NAMALWA (cell line): ENCODE results near the gene PPM1L.

Experiments
- DNase-seq: peaks from one replicate; pipeline ENCODE4 v3.0.0-alpha.2; 2015; ENCODE audit warnings: low spot score

Gene PPM1L

DNA sequence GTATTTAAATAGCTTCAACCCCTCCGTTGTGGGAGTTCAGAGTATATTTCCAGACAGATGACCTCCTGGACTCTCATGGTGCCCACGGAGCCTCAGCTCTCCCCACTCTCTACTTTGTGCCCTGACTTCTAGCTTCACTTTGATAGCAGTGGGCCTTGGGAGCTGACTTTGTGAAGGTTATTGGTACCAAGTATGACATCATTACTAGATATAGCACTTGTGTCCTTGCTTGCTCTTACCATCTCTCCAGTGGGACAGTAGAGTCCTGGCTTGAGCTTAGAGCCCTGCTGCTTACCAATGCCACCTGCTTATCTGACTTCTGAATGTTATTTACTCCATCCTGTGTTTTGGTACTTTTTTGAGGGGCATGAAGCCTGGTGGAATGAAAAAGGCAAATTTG lies 53.4 kb downstream of the PPM1L start:
- no peak for DNase-seq

DNA sequence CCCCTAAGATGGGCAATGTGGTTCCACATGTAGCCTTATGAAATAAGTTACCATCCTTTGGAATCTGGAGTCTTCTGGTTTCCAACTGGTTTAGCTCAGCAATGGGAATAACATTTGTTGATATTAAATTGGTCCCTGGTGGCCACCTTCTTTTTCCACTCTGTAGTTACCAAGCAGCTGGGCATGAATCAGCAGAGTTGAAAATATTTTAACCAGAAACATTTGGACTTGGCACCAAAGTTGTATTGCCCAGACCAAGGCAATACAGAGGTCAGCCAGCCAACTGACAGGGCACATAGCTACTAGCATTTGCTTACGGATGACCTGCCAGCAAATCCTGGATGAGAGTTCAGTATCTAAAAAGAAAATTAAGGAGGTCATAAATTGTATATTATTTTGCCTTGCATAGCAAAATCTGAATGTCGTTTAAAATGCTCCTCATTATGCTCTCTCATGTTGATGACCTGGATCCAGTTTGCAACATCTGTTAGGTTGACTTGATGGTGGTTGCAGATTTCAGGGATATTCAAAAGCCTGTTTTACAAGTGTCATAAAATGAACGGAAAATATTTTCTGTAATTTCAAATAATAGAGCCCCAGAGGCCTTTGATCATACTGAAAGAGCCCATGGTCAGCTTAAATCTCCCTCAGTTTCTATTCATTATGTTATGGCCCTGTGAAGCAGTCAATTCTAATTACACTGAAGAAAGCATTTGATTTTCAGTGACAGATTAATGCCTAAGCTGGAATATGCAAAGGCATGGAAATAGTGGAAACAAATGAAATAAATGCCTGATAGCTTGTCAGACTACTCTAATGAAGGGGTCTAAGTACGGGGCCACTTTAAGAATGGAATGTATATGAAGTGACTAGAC lies 54.6 kb downstream of the PPM1L start:
- no peak for DNase-seq

DNA sequence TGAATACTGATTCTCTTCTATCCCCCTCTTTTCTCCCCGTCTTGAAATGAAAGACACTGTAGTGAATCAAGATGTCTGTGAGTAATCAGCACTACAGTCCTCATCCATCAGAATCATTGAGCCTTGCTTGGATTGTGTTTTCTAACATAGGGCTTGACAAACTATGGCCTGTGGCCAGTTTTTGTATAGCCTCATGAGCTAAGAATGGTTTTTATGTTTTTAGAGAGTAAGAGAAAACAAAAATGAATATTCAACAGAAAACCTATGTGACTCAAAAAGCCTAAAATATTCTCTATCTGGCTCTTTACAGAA lies 55.2 kb downstream of the PPM1L start:
- DNase-seq = no peak

DNA sequence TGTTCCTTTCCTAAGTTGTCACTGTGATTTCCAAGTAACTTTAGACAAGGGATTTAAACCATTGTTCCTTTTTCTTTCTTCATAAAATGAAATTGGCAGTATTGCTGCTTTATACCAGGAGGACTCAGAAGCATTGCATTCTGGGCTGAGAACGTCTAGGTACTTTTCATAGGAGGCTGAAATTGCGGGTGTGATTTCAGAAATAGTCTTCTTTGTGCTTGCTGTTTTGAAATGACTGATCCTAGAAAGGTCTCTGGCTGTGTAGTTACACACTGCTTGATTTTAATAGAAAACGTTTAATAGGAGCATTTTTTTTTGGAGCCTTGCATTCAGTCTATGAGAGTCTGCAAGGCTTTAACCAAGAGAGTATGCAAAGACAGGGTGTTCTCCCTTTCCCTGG lies 56.3 kb downstream of the PPM1L start:
- no peak for DNase-seq

DNA sequence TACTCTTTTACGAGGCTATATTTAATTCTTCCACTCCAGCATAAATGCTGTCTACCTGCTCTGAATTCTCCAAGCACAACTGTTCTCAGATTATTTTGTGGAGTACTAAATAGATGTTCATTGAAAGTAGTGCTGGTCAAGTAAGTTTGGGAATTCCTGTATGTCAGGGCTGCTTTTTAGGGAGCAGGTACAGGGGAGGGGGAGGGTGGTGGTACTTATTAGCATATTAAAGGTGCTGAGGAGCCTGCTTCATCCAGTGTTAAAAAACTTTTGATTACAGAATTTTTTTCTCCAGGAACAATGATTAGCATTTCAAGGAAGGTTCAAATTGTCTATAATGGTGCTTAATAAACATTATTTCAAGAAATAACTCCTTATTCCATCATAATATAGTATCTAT lies 59.2 kb downstream of the PPM1L start:
- no peak for DNase-seq

DNA sequence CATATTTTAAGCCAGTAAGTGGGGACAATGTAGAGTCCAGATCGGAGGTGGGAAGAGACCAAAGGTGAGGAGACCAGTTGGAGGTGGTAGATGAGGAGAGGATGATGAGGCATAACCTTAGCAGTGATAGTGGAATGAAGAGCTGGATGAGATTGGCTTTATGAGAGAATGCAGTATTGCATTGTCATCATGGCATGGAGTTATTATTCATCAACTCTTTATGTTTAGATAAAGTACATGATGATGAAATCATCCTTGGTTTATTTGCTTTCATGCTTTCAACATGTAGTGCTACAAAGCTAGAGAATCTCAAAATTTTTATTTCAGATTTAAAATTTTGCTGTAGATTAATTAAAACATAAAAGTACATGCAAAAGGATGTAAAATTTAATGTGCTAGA lies 64.0 kb downstream of the PPM1L start:
- DNase-seq = no peak

DNA sequence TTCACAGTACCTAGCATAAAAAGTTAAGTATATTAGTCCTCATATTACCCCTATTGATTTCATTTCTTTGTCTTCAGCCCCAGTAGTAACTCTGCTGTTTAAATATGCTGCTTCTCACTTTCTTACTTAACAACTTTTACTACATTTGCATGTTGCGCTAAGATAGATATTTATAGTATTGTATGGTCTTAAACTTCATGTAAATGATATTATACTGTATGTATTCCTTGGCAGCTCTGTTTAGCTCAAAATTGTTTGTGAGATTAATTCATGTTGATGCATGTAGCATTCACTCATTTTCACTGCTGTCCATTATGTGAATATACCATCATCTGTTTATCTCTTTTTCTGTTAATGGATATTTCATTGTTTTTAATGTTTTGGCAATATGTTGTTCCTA lies 64.4 kb downstream of the PPM1L start:
- no peak for DNase-seq

DNA sequence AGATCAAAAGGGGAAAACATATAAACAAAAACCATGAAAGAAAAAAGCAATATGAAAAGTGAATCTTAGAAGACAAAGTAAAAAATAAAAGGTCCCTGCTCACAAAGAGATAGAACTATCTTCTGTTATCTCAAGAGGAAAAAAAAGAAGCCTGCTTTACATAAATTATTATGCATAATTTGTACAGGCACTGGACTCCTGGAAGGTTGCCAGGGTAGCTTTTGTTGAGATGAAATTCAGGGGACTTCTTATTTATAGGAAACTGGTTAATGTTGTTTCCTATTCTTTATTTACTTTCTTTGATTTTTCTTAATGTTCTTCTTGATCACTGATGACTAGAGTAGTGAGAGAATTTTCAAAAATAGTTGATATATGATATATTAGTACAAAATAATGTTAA lies 66.9 kb downstream of the PPM1L start:
- DNase-seq = peak; percentile 27

DNA sequence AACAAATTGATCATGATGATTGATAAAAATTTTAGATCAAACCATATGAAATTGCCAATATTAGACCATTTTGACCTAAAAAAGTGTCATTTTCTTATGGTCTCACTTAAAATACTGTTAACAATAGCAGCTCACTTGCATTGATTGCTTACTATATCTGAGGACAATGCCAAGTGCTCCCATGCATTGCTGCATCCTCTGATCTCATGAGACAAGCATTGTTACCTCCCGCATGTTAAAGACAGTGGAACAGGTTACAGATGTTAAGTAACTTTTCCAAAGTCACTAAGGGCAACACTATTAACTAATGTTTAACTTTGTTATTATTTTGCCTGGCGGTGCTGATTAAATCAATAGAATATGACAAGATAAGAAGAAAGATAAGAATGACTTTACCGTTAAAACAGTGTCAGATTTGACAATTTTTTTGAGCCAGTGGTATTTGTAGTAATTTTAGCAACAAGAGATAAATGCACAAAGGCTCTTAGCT lies 69.3 kb downstream of the PPM1L start:
- DNase-seq = no peak

DNA sequence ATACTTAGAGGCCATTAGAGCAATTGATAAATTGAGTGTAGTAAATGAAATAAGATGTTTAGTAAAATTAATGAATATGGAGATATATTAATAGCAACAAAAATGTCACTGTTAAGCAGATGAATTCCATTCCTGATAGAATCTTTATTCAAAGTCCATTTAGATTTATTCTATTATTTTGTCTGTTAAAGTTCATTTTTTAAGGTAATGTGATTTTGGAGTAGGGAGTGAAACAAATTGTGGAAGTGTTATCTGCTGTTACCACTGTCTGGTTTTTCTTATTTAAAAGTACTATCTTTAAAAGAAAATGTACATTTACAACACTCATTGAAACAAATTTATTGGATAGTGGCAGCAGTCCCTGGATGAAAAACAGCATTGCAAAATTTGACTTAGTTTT lies 70.4 kb downstream of the PPM1L start:
- no peak for DNase-seq

DNA sequence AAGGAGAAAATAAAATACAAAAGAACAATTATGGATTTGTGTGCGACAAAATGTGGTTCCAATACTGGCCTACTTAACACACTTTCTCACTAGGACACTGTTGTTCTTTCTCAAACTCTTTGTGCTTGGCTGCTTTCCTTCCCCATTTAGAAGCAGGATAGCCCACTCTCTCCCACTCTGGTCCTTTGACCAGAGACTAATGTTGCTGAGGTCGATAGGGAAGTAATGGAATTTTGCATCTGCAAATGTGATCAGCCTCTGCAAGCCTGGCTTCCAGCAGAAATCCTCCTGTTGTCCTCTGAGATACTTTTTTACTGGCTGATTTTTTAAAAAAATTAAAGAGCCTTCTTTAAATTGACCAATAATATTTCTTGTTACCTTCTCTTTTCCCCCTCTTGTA lies 71.0 kb downstream of the PPM1L start:
- DNase-seq = no peak

DNA sequence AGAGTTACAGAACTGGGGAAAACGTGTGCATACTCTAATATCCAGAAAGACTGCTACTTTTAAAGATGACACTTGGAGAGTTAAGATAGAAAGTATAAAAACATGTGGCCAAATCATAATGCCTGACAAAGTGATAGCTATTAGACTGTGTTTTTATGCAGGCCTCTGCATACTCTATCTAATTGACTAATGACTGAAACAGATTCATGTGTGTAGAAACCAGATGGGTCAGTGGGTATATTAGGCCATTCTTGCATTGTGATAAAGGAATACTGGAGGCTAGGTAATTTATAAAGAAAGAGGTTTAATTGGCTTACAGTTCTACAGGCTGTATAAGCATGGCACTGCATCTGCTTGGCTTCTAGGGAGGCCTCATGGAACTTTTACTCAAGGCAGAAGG lies 71.5 kb downstream of the PPM1L start:
- no peak for DNase-seq

DNA sequence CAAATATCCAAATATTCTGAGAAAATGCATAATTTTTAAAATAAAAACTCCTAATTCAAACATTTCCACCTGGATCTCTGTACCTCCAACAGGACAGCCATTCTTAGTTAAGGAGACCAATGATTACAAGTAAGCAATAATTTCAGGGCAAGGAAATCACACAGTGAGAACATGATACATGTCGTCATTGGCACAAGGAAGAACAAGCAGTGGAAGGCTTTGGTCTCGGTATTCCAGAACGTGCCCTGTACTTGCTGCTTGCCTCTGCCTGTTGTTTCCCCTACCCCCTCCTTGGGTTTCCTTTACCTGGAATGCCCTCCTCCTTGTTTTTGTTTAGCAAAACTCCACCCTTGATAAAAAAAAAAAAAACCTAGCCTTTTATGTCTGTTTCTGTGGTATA lies 72.8 kb downstream of the PPM1L start:
- no peak for DNase-seq

DNA sequence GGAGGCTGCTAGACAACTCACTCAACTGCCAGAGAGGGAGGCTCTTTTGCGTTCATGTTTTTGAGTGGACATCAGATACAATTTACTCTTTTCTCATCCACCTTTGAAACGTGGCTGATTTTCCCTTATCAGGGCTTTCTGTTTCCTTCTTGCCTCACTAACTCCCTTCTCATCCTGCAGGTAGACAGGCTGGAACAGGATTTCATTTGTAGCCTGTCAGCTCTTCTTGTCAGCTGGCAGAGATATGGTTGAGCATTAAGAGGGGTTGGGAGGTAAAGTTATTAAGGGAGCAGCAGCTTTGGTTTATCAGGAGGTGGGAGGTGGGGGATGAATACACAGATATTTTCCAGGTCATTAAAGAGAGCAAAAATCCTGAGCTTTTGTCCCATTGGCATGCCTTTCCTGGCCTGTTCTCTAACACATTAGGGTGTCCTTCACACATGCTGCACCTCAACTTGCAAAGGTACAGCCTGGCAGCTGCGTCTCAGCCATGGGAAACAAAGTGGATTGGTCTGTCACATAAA lies 73.5 kb downstream of the PPM1L start:
- DNase-seq = no peak

DNA sequence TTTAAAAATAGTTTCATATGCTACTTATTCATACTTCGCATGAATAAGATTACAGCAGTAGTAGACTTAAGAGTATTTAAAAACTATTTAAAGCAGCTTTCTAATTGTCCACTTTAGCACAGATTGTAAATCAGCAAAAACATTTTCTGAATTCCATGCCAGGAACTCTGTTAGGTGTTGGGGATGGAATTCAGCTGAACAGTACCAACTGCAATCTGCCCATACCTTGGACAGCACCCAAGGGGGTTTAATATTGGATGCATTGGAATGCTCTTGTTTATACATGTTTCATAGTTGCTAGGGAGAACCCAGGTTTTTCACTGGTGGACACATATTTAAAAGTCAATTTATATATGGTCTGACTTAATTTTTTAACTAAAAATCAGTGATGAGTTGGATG lies 74.8 kb downstream of the PPM1L start:
- no peak for DNase-seq

DNA sequence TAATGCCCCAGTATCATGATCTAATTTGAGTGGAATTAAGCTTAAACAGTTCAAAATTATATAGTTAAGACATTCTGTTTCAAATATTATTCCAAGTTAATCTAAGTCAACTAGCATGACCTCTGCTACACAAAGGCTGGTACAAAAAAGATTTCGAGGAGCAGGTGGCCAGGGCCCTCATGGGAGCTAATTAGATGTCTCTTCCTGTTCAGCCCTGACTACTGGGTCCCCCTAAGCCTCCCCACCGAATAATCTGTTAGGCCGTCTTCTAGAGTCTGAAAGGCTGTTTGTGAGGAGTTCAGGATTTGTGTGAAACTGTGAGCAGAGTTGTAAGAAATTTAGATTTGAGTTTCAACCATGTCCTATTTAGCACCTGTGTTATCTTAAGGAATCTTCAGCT lies 75.4 kb downstream of the PPM1L start:
- no peak for DNase-seq

DNA sequence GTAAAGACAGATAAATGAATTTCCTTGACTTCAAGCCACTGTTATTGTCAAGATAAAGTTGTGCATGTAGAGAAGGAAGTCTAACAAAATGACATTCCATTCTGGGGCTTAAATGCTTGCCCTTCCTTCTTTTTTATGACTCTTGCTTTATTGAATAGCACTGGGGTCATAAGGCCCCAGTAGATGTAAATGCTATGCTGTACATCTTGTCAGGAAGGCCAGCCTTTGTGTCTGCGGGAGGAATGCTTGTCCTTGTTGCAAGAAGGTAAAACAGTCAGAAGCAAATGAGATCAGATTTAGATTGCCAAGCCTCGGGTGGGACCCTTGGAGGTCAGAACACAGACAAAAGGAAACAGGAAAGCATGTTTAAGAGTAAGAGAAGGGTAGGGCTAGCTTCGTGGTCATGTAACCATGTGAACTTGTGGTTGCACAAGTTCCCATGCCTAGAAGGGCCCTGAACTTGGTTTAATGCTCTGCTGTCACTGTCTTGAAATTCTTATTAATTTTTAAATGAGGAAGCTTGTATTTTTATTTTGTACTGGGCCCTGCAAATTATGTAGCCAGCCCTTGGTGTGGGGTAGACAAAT lies 81.5 kb downstream of the PPM1L start:
- DNase-seq = no peak

DNA sequence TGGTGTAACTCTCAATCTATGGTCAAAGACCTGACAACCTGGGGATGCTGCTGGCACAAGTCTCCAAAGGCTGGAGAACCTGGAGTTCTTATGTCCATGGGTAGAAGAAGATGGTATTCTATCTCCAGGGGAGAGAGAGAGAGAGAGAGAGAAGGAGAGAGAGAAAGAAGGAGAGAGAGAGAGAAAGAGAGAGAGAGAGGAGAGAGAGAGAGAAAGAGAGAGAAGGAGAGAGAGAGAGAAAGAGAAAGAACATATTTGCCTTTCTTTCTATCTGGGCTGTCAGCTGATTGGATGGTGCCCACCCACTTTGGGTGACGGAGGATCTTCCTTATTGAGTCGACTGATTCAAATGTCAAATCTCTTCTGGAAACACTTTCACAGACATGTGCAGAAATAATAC lies 84.6 kb downstream of the PPM1L start:
- no peak for DNase-seq

DNA sequence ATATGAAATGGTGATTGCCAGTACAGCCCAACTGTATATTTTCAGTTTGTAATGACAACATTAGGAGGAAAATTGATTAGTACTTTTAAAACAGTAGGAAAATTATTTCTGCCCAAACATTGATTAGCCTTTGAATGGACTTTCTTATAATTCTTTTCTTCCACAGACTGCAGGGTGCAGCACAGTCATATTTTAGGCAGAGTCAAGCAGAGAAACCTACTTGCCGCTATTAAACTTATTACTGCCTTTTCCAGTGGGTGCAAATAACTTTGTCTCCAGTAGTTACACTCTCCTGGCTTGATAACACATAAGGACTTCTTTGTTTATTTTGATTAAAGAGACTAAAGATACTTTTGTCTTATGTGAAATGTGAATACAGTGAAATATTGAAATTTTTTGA lies 85.4 kb downstream of the PPM1L start:
- DNase-seq = no peak

DNA sequence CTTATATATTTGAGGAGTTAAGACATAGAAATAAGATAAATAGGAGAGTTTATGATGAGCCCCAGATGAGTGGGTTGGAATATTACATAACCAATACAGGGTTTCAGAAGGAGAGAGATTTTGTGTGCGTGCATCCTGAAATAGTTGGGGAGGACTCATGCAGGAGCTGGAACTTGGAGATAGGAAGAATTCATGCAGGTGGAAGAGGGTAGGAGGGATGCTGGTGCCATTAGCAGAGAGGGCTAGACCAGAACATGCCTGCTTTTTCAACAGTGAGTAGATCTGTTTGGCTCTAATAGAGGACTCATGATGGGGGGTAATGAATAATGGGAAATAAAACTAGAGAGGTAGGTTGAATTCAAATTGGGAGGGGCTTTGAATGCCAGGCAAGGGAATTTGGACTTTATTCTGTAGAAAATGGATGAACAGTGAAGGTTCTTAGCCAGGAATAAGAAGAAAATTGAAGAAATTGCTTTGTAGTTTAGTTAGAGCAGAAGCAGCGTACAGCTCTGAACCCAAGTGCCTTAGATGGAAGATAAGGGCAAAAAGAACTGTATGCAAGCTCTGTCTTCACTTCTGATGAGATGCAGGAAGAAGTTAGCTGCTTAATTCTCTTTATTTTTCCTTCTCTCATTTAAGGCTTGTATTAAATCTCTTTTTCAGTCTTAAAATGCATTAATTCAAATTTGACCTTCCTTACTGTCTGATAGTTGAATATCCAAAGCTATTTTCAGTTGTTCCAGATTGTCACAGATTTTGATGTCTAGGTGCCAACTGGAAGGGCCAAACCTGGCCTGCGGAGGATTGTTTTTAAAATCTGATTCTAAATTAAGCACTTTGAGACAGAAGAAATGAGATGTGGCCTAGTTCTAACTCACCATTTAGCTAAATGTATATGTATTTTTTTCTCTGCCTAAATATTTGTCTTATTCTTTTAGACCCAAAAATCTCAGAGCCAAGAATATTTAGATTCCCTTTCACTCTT lies 86.3 kb downstream of the PPM1L start:
- DNase-seq = no peak

DNA sequence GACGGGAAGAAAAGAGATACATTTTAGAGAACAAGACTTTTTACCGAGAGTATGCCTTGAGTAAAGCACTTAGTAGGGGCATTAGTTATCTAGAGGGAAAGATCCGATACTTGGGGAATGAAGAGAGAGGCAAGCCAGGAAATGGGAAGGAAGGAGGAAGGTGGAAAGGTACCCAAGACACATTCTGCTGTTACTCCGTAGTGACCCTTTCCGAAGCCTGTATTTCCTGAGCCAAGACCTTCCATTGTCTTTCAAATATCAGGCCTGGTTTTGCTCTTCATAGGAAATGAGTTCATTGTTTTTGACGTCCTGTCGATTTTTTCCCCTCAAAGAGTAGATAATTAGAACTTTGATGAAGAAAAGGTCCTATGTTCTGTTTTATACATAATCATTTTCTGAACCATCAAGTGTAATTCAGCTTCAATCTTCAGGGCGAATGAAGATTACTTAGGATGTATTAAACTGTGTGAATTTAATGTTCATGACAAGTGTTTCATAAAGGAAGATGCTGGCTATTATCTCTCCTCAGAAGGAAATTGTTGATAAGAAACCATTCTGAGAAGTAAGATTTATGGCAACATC lies 95.7 kb downstream of the PPM1L start:
- DNase-seq = no peak

DNA sequence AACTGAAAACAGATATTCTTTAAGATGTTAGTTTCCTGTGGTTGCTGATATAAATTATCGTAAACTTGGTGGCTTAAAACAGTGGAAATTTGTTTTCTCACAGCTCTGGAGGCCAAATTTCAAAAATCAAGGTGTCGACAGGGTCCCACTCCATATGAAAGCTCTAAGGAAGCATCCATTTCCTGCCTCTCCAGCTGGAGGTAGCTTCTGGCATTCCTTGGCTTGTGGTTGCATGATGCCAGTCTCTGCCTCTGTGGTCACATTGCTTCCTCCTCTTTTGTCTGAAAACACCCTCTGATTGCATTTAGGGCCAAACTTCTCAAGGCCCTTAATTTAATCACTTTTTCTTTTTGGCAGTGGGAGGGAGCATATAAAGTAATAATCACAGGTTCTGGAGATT lies 96.8 kb downstream of the PPM1L start:
- DNase-seq = no peak
